ENCODE data around the gene NUP62. TPM values are rescaled to one million over a fixed set of nuclear protein-coding genes. Genes with fewer than 3 reads are reported as not detected.

NUP62 gene
- total and polyA plus RNA-seq, 4 donors, result 14.2 to 19.8 (median 18.1) TPM

- Histone ChIP-seq H3K4me1 (ENCODE audit: control insufficient read depth in 4 of 4, insufficient read depth in 4 of 4, low read length in 3 of 4) (peaks cover 0 to 10% (median 5%) of the 10 kb centered on the region in 4 donors), H3K9me3 (ENCODE audit: control insufficient read depth in 4 of 4, low read length in 3 of 4) (no peaks in the 10 kb centered on the region), H3K27me3 (ENCODE audit: control insufficient read depth in 4 of 4, insufficient read depth in 4 of 4, low read length in 3 of 4) (no peaks in the 10 kb centered on the region), H3K27ac (ENCODE audit: low read depth in 1 of 2, low read length in 2 of 2) (no peak overlapping the region), H3K4me3 (ENCODE audit: low read depth in 1 of 3, low read length in 3 of 3) (no peak overlapping the region), H3K36me3 (ENCODE audit: control insufficient read depth in 4 of 4, insufficient read depth in 3 of 4, low read depth in 1 of 4, low read length in 3 of 4) (no peaks in the 10 kb centered on the region), H3K9ac (ENCODE audit: low read depth in 1 of 2, low read length in 2 of 2) (no peak overlapping the region)
- TF ChIP-seq EGR1 (IDR thresholded peaks at IDR 0.05; ENCODE audit: low read depth in 2 of 2) (no peak), YY1 (IDR thresholded peaks at IDR 0.05) (no peak), ATF3 (IDR thresholded peaks at IDR 0.05) (no peak), HNF4A (conservative IDR thresholded peaks at IDR 0.05) (no peak), JUND (IDR thresholded peaks at IDR 0.05) (no peak), RAD21 (IDR thresholded peaks at IDR 0.05) (no peak), NR2F2 (IDR thresholded peaks at IDR 0.05) (no peak), SP1 (IDR thresholded peaks at IDR 0.05) (no peak), RXRA (IDR thresholded peaks at IDR 0.05) (no peak), HNF4G (IDR thresholded peaks at IDR 0.05) (no peak)
- no peak for DNase-seq (ENCODE audit: low spot score)
- WGBS, result 74% methylated on average over 4 of the region's 4 CpGs
Observed at GRCh38 chr19:49938662-49939061, 9.4 kb upstream of the NUP62 start.

- Histone ChIP-seq H3K27ac (ENCODE audit: low read depth in 1 of 2, low read length in 2 of 2) (no peak overlapping the region), H3K27me3 (ENCODE audit: control insufficient read depth in 4 of 4, insufficient read depth in 4 of 4, low read length in 3 of 4) (no peaks in the 10 kb centered on the region), H3K9me3 (ENCODE audit: control insufficient read depth in 4 of 4, low read length in 3 of 4) (no peaks in the 10 kb centered on the region), H3K4me3 (ENCODE audit: low read depth in 1 of 3, low read length in 3 of 3) (no peak overlapping the region), H3K36me3 (ENCODE audit: control insufficient read depth in 4 of 4, insufficient read depth in 3 of 4, low read depth in 1 of 4, low read length in 3 of 4) (peaks cover 0 to 1% (median 1%) of the 10 kb centered on the region in 4 donors), H3K4me1 (ENCODE audit: control insufficient read depth in 4 of 4, insufficient read depth in 4 of 4, low read length in 3 of 4) (peaks cover 0 to 10% (median 6%) of the 10 kb centered on the region in 4 donors), H3K9ac (ENCODE audit: low read depth in 1 of 2, low read length in 2 of 2) (no peak overlapping the region)
- 19% methylated on average over 35 of the region's 35 CpGs for WGBS
- peak; percentile 89 for DNase-seq (ENCODE audit: low spot score)
- TF ChIP-seq, protein P1, sequence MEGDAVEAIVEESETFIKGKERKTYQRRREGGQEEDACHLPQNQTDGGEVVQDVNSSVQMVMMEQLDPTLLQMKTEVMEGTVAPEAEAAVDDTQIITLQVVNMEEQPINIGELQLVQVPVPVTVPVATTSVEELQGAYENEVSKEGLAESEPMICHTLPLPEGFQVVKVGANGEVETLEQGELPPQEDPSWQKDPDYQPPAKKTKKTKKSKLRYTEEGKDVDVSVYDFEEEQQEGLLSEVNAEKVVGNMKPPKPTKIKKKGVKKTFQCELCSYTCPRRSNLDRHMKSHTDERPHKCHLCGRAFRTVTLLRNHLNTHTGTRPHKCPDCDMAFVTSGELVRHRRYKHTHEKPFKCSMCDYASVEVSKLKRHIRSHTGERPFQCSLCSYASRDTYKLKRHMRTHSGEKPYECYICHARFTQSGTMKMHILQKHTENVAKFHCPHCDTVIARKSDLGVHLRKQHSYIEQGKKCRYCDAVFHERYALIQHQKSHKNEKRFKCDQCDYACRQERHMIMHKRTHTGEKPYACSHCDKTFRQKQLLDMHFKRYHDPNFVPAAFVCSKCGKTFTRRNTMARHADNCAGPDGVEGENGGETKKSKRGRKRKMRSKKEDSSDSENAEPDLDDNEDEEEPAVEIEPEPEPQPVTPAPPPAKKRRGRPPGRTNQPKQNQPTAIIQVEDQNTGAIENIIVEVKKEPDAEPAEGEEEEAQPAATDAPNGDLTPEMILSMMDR (IDR thresholded peaks at IDR 0.05; ENCODE audit: low read depth, low read length, missing input control), result peak; percentile 93
- TF ChIP-seq FOXA2 (IDR thresholded peaks at IDR 0.05), result no peak
- TF ChIP-seq RAD21 (IDR thresholded peaks at IDR 0.05), result peak; percentile 94 to 95
- TF ChIP-seq REST (IDR thresholded peaks at IDR 0.05), result peak; percentile 52
Observed at GRCh38 chr19:49937750-49938381, 8.6 kb upstream of the NUP62 start.
